ENCODE data around the gene SMIM14.
"Not testable (repeated sequence)": the region's sequence is repeated elsewhere in the genome, so short reads cannot be mapped to it uniquely, and the experiment has no call there.

The SMIM14 gene

GRCh38 chr4:39642885-39643552 lies 4.4 kb upstream of the SMIM14 start:
- peak; percentile 48 for DNase-seq

- no peak for DNase-seq
Measured at GRCh38 chr4:39641451-39641850, 2.8 kb upstream of the SMIM14 start.

GRCh38 chr4:39637586-39638353 lies 895 bp downstream of the SMIM14 start:
- peak; percentile 64 for DNase-seq

DNA sequence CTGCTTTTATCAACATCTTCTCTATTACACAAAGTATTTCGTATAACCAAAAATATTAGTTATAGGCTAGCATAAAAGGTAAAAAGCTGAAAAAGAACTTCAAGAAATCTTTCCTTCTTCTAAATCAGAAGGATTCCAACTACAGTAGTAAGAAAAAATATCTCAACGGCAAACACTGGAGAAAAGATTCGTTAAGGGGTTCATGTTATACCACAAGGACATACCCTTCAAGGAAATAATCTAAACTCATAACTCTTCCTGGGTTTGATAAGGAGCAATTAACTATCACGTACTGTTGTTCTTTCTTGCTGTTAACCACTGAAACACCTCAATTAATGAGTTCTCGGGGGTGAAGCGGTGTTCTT lies 1.5 kb downstream of the SMIM14 start:
- DNase-seq, result no peak

GRCh38 chr4:39636531-39637184 lies 2.0 kb downstream of the SMIM14 start:
- peak; percentile 23 for DNase-seq

DNA sequence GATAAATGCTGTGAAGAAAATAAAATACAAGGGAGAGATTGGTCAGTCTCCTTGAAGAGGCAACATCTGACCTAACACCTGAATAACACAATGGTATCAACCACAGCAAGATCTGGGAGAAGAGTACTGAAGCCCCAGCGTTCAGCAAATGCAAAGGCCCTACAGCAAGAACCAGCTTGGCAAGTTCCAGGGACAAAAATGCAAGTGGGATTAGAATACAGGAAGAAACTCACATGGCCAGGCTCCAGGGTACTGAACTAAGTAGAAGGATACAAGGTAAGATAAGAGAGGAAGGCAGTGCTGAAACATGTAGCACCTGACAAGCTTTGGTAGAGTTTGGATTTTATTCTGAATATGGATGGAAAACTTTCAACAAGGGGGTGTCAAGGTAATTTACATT lies 3.6 kb downstream of the SMIM14 start:
- no peak for DNase-seq

GRCh38 chr4:39631700-39632079 lies 7.0 kb downstream of the SMIM14 start:
- DNase-seq, result no peak

GRCh38 chr4:39627413-39627812 lies 11.3 kb downstream of the SMIM14 start:
- no peak for DNase-seq

DNA sequence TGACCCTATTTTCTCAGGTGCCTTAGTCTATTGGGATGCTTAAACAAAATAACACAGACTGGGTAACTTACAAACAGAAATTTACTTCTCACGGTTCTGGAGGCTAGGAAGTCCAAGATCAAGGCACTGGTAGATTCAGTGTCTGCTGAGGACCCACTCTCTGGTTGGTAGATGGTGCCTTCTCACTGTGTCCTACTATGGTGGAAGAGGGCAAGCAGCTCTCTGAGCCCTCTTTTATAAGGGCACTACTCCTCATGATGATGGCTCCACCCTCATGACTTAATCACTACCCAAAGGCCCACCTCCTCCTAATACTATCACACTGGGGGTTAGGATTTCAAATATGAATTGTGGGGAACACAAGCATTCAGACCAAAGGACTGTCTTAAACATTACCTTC lies 11.8 kb downstream of the SMIM14 start:
- no peak for DNase-seq

- no peak for DNase-seq
Measured at GRCh38 chr4:39626261-39626660, 12.4 kb downstream of the SMIM14 start.

DNA sequence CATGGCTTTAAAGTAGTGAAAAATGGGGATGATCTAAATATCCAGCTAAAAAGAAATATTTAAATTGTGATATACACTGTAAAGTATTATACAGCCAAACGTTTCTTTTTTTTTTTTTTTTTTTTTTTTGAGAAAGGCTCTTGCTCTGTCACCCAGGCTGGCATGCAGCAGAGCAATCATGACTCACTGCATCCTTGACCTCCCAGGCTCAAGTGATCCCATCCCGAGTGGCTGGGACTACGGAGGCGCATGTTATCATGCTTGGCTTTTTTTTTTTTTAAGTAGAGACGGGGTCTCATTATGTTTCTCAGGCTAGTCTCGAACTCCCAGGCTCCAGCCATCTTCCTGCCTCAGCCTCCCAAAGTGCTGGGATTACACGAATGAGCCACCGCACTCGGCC lies 17.1 kb downstream of the SMIM14 start:
- peak; percentile 72 for DNase-seq

GRCh38 chr4:39620551-39621313 lies 17.9 kb downstream of the SMIM14 start:
- DNase-seq, result no peak

DNA sequence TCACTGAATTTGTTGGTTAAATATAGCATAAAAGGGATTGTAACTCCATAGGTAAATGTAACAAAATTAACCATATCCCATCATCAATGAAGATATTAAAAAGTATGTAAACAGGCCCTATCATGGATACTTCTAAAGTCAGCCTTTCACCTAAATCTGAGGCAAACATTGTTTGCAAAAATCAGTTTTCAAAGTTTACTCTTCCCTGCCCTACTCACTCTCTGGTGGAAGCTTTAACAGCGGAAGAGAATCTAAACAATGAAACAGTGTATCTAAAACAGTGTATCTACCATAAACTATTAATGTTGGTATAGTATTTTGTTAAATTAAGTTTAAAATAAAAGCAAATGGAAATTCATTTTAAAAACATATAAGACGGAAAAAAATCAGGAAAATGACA lies 21.1 kb downstream of the SMIM14 start:
- DNase-seq, result no peak

GRCh38 chr4:39616651-39617050 lies 22.0 kb downstream of the SMIM14 start:
- DNase-seq, result peak; percentile 60

DNA sequence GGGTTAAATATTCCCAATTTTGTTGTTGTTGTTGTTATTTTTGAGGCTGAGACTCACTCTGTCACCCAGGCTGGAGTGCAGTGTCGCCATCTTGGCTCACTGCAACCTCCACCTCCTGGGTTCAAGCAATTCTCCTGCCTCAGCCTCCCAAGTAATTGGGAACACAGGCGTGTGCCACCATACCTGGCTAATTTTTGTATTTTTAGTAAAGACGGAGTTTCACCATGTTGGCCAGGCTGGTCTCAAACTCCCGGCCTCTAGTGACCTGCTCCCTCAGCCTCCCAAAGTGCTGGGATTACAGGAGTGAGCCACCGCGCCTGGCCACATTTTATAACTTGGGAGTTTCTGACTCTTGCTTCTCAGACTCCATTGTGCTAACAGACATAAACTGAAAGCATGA lies 22.6 kb downstream of the SMIM14 start:
- not testable (repeated sequence) for DNase-seq

DNA sequence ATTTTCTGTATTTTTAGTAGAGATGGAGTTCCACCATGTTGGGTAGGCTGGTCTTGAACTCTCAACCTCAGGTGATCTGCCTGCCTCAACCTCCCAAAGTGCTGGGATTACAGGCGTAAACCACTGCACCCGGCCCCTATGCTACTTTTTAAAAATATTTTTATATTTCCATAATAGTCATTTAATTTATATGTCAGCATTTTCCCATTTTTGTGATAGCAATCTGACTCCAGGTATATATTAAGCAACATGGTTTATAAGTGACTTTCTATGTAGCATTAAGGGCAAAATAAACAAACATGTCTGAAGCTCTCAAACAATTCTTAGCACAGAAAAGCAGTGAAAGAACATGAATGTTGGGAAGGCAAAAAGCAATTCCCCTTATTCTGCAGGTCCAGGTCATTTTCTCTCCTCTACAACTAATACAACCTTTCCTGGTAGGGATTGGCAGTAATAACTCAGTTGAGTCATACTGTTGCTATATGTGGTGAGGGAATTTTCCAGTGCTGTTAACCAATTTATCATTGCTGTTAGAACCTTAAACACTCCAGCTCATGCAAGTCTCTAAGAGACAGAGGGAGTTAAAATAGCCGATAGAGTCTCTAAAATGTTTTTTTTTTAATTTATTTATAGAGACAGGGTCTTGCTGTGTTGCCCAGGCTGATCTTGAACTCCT lies 24.0 kb downstream of the SMIM14 start:
- DNase-seq, result peak; percentile 80

DNA sequence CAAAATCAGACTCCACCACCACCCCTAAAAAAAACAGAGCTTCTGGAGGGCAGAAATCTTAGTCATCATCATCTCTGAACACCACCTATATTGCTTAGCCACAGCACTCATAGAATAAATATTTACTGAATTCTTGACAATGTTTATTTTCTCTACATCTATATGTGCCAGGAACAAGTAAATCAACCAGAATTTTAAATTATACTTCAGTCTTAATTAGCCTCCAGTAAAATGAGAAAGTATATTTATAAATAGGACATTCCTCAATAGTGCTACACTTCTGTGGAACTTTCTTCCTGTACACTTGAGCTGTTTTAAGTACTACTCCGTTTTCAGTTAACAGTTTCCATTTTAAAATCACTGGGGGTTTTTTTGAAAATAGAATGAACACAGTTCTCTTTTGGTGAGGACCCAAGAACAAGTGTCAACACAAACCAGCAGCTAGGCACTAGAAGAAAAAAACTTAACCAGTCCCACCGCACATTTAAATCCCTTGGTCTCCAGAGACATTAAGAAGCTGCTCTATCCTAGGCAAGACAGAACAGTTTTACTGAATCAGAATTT lies 25.5 kb downstream of the SMIM14 start:
- DNase-seq, result no peak

GRCh38 chr4:39609454-39609931 lies 29.2 kb downstream of the SMIM14 start:
- no peak for DNase-seq

GRCh38 chr4:39608451-39608850 lies 30.2 kb downstream of the SMIM14 start:
- DNase-seq, result no peak

DNA sequence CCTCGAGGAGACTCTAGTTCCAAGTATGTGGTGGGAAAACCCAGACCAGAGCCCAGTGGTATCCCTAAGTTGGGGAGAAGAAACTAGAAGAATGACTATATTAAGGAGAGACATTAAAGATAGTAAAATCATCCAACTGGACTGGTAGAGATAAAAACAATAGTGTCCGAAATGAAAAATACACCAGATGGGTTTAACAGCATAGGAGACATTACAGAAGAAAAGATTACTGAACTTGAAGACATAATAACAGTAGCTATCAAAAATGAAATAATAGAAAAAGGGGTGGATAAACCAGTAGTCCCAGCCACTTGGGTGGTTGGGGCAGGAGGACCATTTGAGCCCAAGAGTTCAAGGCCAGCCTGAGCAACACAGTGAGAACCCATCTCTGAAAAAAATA lies 31.9 kb downstream of the SMIM14 start:
- no peak for DNase-seq

GRCh38 chr4:39597695-39598381 lies 40.8 kb downstream of the SMIM14 start:
- DNase-seq, result no peak

GRCh38 chr4:39596971-39597370 lies 41.7 kb downstream of the SMIM14 start:
- DNase-seq, result no peak
